Activated naive CD8-positive, alpha-beta T cell (primary cell): ENCODE data around the gene ZNF697.

ENCODE experiments used
- H3K27ac Mint-ChIP-seq: one replicate; pipeline ENCODE4 v1.8.0; 2021; ENCODE audit warnings: mixed read lengths
- H3K27me3 Mint-ChIP-seq: one replicate; pipeline ENCODE4 v1.8.0; 2021; ENCODE audit warnings: mixed read lengths
- H3K36me3 Mint-ChIP-seq: one replicate; pipeline ENCODE4 v1.8.0; 2021; ENCODE audit warnings: mixed read lengths
- H3K4me1 Mint-ChIP-seq: one replicate; pipeline ENCODE4 v1.8.0; 2021; ENCODE audit warnings: low read depth, mixed read lengths
- H3K4me3 Mint-ChIP-seq: one replicate; pipeline ENCODE4 v1.8.0; 2021; ENCODE audit warnings: mild to moderate bottlenecking, mixed read lengths
- H3K9me3 Mint-ChIP-seq: one replicate; pipeline ENCODE4 v1.8.0; 2021; ENCODE audit warnings: low read depth, mixed read lengths

ZNF697 gene

GRCh38 chr1:119675349-119676345, 27.6 kb upstream of the ZNF697 start:
- Mint-ChIP-seq H3K27ac (no peak overlapping the region), H3K27me3 (peaks cover 9% of the 10 kb centered on the region), H3K9me3 (no peaks in the 10 kb centered on the region), H3K4me1 (peaks cover 6% of the 10 kb centered on the region), H3K4me3 (peak overlapping the region; percentile 81), H3K36me3 (no peaks in the 10 kb centered on the region)

- Mint-ChIP-seq H3K9me3 (no peaks in the 10 kb centered on the region), H3K4me3 (peak overlapping the region; percentile 81), H3K27ac (no peak overlapping the region), H3K27me3 (peaks cover 9% of the 10 kb centered on the region), H3K36me3 (no peaks in the 10 kb centered on the region), H3K4me1 (peaks cover 6% of the 10 kb centered on the region)
These were observed 26.8 kb upstream of the ZNF697 start for GRCh38 chr1:119674835-119675289.

- Mint-ChIP-seq H3K36me3 (no peaks in the 10 kb centered on the region), H3K4me3 (no peak overlapping the region), H3K27ac (no peak overlapping the region), H3K9me3 (no peaks in the 10 kb centered on the region), H3K27me3 (peaks cover 9% of the 10 kb centered on the region), H3K4me1 (peaks cover 6% of the 10 kb centered on the region)
These were observed 26.1 kb upstream of the ZNF697 start for GRCh38 chr1:119674111-119674526.

GRCh38 chr1:119673171-119673940, 25.3 kb upstream of the ZNF697 start:
- no peak overlapping the region for H3K27ac Mint-ChIP-seq
- no peaks in the 10 kb centered on the region for H3K9me3 Mint-ChIP-seq
- peaks cover 6% of the 10 kb centered on the region for H3K27me3 Mint-ChIP-seq
- H3K36me3 Mint-ChIP-seq = no peaks in the 10 kb centered on the region
- no peak overlapping the region for H3K4me3 Mint-ChIP-seq
- H3K4me1 Mint-ChIP-seq = peaks cover 6% of the 10 kb centered on the region

GRCh38 chr1:119670898-119671297, 22.8 kb upstream of the ZNF697 start:
- H3K4me1 Mint-ChIP-seq = peaks cover 6% of the 10 kb centered on the region
- H3K9me3 Mint-ChIP-seq = no peaks in the 10 kb centered on the region
- H3K27me3 Mint-ChIP-seq = peaks cover 10% of the 10 kb centered on the region
- no peaks in the 10 kb centered on the region for H3K36me3 Mint-ChIP-seq
- H3K4me3 Mint-ChIP-seq = no peak overlapping the region
- no peak overlapping the region for H3K27ac Mint-ChIP-seq

GRCh38 chr1:119667173-119667572, 19.1 kb upstream of the ZNF697 start:
- Mint-ChIP-seq H3K27me3 (peaks cover 4% of the 10 kb centered on the region), H3K4me3 (no peak overlapping the region), H3K9me3 (no peaks in the 10 kb centered on the region), H3K27ac (no peak overlapping the region), H3K4me1 (no peaks in the 10 kb centered on the region), H3K36me3 (no peaks in the 10 kb centered on the region)

GRCh38 chr1:119664067-119664466, 16.0 kb upstream of the ZNF697 start:
- Mint-ChIP-seq H3K27me3 (peaks cover 7% of the 10 kb centered on the region), H3K36me3 (no peaks in the 10 kb centered on the region), H3K27ac (no peak overlapping the region), H3K4me3 (no peak overlapping the region), H3K4me1 (no peaks in the 10 kb centered on the region), H3K9me3 (no peaks in the 10 kb centered on the region)

- H3K27ac Mint-ChIP-seq = no peak overlapping the region
- no peaks in the 10 kb centered on the region for H3K4me1 Mint-ChIP-seq
- H3K4me3 Mint-ChIP-seq = no peak overlapping the region
- H3K27me3 Mint-ChIP-seq = peaks cover 5% of the 10 kb centered on the region
- no peaks in the 10 kb centered on the region for H3K36me3 Mint-ChIP-seq
- no peaks in the 10 kb centered on the region for H3K9me3 Mint-ChIP-seq
These were observed 14.0 kb upstream of the ZNF697 start for GRCh38 chr1:119662034-119662437.

- Mint-ChIP-seq H3K9me3 (no peaks in the 10 kb centered on the region), H3K27me3 (peaks cover 11% of the 10 kb centered on the region), H3K4me1 (no peaks in the 10 kb centered on the region), H3K4me3 (no peak overlapping the region), H3K27ac (no peak overlapping the region), H3K36me3 (no peaks in the 10 kb centered on the region)
These were observed 12.4 kb upstream of the ZNF697 start for GRCh38 chr1:119660253-119661083.

- Mint-ChIP-seq H3K27ac (no peak overlapping the region), H3K9me3 (no peaks in the 10 kb centered on the region), H3K27me3 (peaks cover 14% of the 10 kb centered on the region), H3K36me3 (no peaks in the 10 kb centered on the region), H3K4me1 (no peaks in the 10 kb centered on the region), H3K4me3 (no peak overlapping the region)
These were observed 11.6 kb upstream of the ZNF697 start for GRCh38 chr1:119659628-119660027.

- Mint-ChIP-seq H3K4me1 (no peaks in the 10 kb centered on the region), H3K27ac (no peak overlapping the region), H3K4me3 (no peak overlapping the region), H3K9me3 (no peaks in the 10 kb centered on the region), H3K36me3 (no peaks in the 10 kb centered on the region), H3K27me3 (peaks cover 29% of the 10 kb centered on the region)
These were observed 8.4 kb upstream of the ZNF697 start for GRCh38 chr1:119656410-119656955.

GRCh38 chr1:119655154-119655553, 7.1 kb upstream of the ZNF697 start:
- no peaks in the 10 kb centered on the region for H3K9me3 Mint-ChIP-seq
- H3K4me3 Mint-ChIP-seq = no peak overlapping the region
- no peak overlapping the region for H3K27ac Mint-ChIP-seq
- peaks cover 38% of the 10 kb centered on the region for H3K27me3 Mint-ChIP-seq
- H3K4me1 Mint-ChIP-seq = no peaks in the 10 kb centered on the region
- no peaks in the 10 kb centered on the region for H3K36me3 Mint-ChIP-seq

- H3K36me3 Mint-ChIP-seq = no peaks in the 10 kb centered on the region
- no peaks in the 10 kb centered on the region for H3K9me3 Mint-ChIP-seq
- H3K4me3 Mint-ChIP-seq = no peak overlapping the region
- H3K4me1 Mint-ChIP-seq = peaks cover 2% of the 10 kb centered on the region
- peaks cover 45% of the 10 kb centered on the region for H3K27me3 Mint-ChIP-seq
- H3K27ac Mint-ChIP-seq = no peak overlapping the region
These were observed 5.7 kb upstream of the ZNF697 start for GRCh38 chr1:119653839-119654170.

GRCh38 chr1:119653135-119653838, 5.2 kb upstream of the ZNF697 start:
- no peak overlapping the region for H3K27ac Mint-ChIP-seq

More at GRCh38 chr1:119653135-119653838, 5.2 kb upstream of the ZNF697 start:
- no peaks in the 10 kb centered on the region for H3K36me3 Mint-ChIP-seq
- no peak overlapping the region for H3K4me3 Mint-ChIP-seq
- H3K9me3 Mint-ChIP-seq = no peaks in the 10 kb centered on the region
- peaks cover 47% of the 10 kb centered on the region for H3K27me3 Mint-ChIP-seq
- peaks cover 4% of the 10 kb centered on the region for H3K4me1 Mint-ChIP-seq
